ENCODE measurements around the gene PCTP.
A peak's percentile ranks its signal among the peaks of the same experiment; 100 is the strongest.

The PCTP gene

GRCh38 chr17:55717432-55717831, 33.4 kb upstream of the PCTP start:
- Mint-ChIP-seq H3K27ac (no peak overlapping the region), H3K4me1 (peaks cover 12% of the 10 kb centered on the region), H3K27me3 (ENCODE audit: low read depth) (no peaks in the 10 kb centered on the region), H3K4me3 (no peak overlapping the region), H3K36me3 (ENCODE audit: low read depth) (no peaks in the 10 kb centered on the region), H3K9me3 (no peaks in the 10 kb centered on the region)
- TF ChIP-seq, protein P1, sequence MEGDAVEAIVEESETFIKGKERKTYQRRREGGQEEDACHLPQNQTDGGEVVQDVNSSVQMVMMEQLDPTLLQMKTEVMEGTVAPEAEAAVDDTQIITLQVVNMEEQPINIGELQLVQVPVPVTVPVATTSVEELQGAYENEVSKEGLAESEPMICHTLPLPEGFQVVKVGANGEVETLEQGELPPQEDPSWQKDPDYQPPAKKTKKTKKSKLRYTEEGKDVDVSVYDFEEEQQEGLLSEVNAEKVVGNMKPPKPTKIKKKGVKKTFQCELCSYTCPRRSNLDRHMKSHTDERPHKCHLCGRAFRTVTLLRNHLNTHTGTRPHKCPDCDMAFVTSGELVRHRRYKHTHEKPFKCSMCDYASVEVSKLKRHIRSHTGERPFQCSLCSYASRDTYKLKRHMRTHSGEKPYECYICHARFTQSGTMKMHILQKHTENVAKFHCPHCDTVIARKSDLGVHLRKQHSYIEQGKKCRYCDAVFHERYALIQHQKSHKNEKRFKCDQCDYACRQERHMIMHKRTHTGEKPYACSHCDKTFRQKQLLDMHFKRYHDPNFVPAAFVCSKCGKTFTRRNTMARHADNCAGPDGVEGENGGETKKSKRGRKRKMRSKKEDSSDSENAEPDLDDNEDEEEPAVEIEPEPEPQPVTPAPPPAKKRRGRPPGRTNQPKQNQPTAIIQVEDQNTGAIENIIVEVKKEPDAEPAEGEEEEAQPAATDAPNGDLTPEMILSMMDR (IDR thresholded peaks at IDR 0.05; ENCODE audit: unreplicated experiment in 3 of 3), result no peak

DNA sequence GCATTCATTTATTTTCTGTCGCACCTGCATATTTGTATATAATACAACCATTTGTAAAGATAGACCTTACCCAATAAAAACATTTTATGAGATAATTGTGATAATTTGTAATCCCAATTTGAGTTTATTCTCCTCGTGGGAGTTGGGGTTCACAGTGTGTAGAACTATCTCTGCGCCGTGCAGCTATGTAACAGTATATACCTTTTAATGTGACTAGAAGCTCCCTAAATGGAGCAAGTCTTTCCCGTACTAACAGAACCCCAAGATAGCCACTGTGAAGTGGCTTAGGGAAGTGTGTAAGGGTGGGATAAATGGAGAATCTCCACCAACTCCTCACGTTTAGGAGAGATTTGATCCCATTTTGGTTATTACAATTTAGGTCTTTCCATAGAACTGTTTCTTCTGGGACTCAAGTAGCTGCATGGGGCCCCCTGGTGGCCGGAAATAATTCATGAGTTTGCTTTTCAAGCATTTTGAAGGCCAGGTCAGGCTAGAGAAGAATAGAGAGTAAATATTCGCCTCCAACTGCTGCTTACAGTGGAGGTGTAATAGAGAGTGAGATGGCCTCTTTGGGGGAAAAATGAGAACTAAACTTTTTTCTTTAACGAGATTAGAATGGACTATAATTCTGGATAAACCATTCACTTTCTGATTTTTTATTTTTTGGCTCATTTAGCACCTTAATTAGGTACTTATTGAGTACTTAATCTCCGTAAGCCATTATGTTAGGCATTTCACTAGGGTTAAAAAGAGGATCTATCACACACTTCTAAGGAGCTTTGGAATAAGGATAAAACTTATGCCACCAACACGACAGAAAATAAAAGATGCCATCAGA, 32.7 kb upstream of the PCTP start:
- no peaks in the 10 kb centered on the region for H3K36me3 Mint-ChIP-seq (ENCODE audit: low read depth)
- peak overlapping the region in 1 of 3 experiments; percentile 24 for H3K27ac Mint-ChIP-seq
- H3K4me1 Mint-ChIP-seq, result peaks cover 18% of the 10 kb centered on the region
- no peaks in the 10 kb centered on the region for H3K9me3 Mint-ChIP-seq
- H3K27me3 Mint-ChIP-seq (ENCODE audit: low read depth), result no peaks in the 10 kb centered on the region
- no peak overlapping the region for H3K4me3 Mint-ChIP-seq
- TF ChIP-seq, protein P1 (IDR thresholded peaks at IDR 0.05; ENCODE audit: unreplicated experiment in 3 of 3), result peak; percentile 80 to 86 (median 83)

- Mint-ChIP-seq H3K36me3 (ENCODE audit: low read depth) (no peaks in the 10 kb centered on the region), H3K9me3 (no peaks in the 10 kb centered on the region), H3K27me3 (ENCODE audit: low read depth) (no peaks in the 10 kb centered on the region), H3K4me1 (peaks cover 48% of the 10 kb centered on the region), H3K27ac (no peak overlapping the region), H3K4me3 (peak overlapping the region in 2 of 3 experiments; percentile 7 to 49)
- TF ChIP-seq, protein P1 (IDR thresholded peaks at IDR 0.05; ENCODE audit: unreplicated experiment in 3 of 3), result no peak
These were observed 29.7 kb upstream of the PCTP start for GRCh38 chr17:55720919-55721836.

GRCh38 chr17:55722016-55722736, 28.7 kb upstream of the PCTP start:
- Mint-ChIP-seq H3K27ac (peak overlapping the region; percentile 67 to 78 (median 75)), H3K36me3 (ENCODE audit: low read depth) (no peaks in the 10 kb centered on the region), H3K27me3 (ENCODE audit: low read depth) (no peaks in the 10 kb centered on the region), H3K4me1 (peaks cover 58% of the 10 kb centered on the region), H3K9me3 (no peaks in the 10 kb centered on the region), H3K4me3 (peak overlapping the region; percentile 76 to 83 (median 82))
- TF ChIP-seq, protein P1 (IDR thresholded peaks at IDR 0.05; ENCODE audit: unreplicated experiment in 3 of 3), result no peak

- Mint-ChIP-seq H3K9me3 (no peaks in the 10 kb centered on the region), H3K4me3 (peak within 1 kb of the TSS; percentile 76 to 83 (median 82)), H3K27me3 (ENCODE audit: low read depth) (no peaks in the 10 kb centered on the region), H3K36me3 (ENCODE audit: low read depth) (no peaks in the 10 kb centered on the region), H3K27ac (peak within 1 kb of the TSS; percentile 67 to 78 (median 75)), H3K4me1 (peaks cover 60% of the 10 kb centered on the region)
- TF ChIP-seq, protein P1 (IDR thresholded peaks at IDR 0.05; ENCODE audit: unreplicated experiment in 3 of 3), result no peak
These were observed 27.9 kb upstream of the PCTP start, which contains the start of gene TMEM100 for GRCh38 chr17:55722742-55723487. TSS of gene TMEM100 (minus strand) at chr17:55722864. CDS start at chr17:55721070, 1,794 bp downstream.

Measured in nephron (organoid).